Stimulated activated CD8-positive, alpha-beta memory T cell treated with anti-CD3 and anti-CD28 coated beads, Interleukin-12 subunit alpha, Interleukin-12 subunit beta, amount 100 ng/mL, for 24 hours (primary cell): Measurements from ENCODE around the gene OR6V1.

ENCODE experiments used
- DNase-seq: peaks from one replicate; pipeline ENCODE4 v3.0.0-alpha.2; 2020; ENCODE audit errors: extremely low read depth

OR6V1 gene

GRCh38 chr7:143052041-143052440 is at the start of gene OR6V1:
TSS of gene OR6V1 (plus strand) at chr7:143052341. CDS start at chr7:143052341, 0 bp downstream.
- no peak for DNase-seq

- no peak for DNase-seq
Measured at GRCh38 chr7:143002898-143003297, 49.2 kb upstream of the OR6V1 start.

GRCh38 chr7:143003393-143004051 is 48.6 kb upstream of the OR6V1 start:
- DNase-seq = no peak

- DNase-seq = no peak
Measured at GRCh38 chr7:143005632-143006260, 46.4 kb upstream of the OR6V1 start.

- DNase-seq = peak; percentile 42
Measured at GRCh38 chr7:143008007-143008901, 43.9 kb upstream of the OR6V1 start.

- no peak for DNase-seq
Measured at GRCh38 chr7:143012001-143012400, 40.1 kb upstream of the OR6V1 start.

- no peak for DNase-seq
Measured at GRCh38 chr7:143012409-143012808, 39.7 kb upstream of the OR6V1 start.

GRCh38 chr7:143013473-143013872 is 38.7 kb upstream of the OR6V1 start:
- DNase-seq = no peak

GRCh38 chr7:143013893-143014292 is 38.2 kb upstream of the OR6V1 start:
- no peak for DNase-seq

- DNase-seq = no peak
Measured at GRCh38 chr7:143015084-143015483, 37.1 kb upstream of the OR6V1 start.

- no peak for DNase-seq
Measured at GRCh38 chr7:143015926-143016490, 36.1 kb upstream of the OR6V1 start.

- no peak for DNase-seq
Measured at GRCh38 chr7:143016996-143017395, 35.1 kb upstream of the OR6V1 start.

- DNase-seq = no peak
Measured at GRCh38 chr7:143018931-143019330, 33.2 kb upstream of the OR6V1 start.

- no peak for DNase-seq
Measured at GRCh38 chr7:143023047-143023446, 29.1 kb upstream of the OR6V1 start.

GRCh38 chr7:143025371-143025770 is 26.8 kb upstream of the OR6V1 start:
- DNase-seq = no peak

GRCh38 chr7:143027032-143027431 is 25.1 kb upstream of the OR6V1 start, which contains the start of gene OR9A2:
TSS of gene OR9A2 (minus strand) at chr7:143027132. CDS start at chr7:143027132, 0 bp downstream.
- no peak for DNase-seq

- no peak for DNase-seq
Measured at GRCh38 chr7:143027683-143028082, 24.5 kb upstream of the OR6V1 start.

- no peak for DNase-seq
Measured at GRCh38 chr7:143038635-143039034, 13.5 kb upstream of the OR6V1 start.

- no peak for DNase-seq
Measured at GRCh38 chr7:143040209-143040715, 11.9 kb upstream of the OR6V1 start.

GRCh38 chr7:143041346-143041745 is 10.8 kb upstream of the OR6V1 start:
- no peak for DNase-seq

GRCh38 chr7:143042159-143042789 is 9.9 kb upstream of the OR6V1 start:
- no peak for DNase-seq
